ENCODE results near the gene ARPC1A.

DNA sequence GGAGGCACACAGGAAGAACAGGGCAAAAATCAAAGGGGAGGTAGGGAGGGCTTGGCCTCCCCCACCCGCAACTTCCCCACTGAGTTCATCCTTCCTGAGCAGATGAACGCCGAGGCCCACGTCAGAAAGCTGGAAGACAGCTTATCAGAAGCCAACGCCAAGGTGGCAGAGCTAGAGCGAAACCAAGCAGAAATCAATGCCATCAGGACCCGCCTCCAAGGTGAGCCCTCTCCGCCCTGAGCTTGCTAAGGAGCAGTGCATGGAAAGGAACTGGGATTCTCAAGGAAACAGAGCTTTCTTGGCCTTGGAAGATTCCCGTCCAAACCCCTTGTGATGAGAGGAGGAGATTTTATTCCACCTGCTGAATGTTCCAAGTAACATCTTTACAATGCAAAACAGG is 36.5 kb upstream of the ARPC1A start:
- TF ChIP-seq, protein P1, sequence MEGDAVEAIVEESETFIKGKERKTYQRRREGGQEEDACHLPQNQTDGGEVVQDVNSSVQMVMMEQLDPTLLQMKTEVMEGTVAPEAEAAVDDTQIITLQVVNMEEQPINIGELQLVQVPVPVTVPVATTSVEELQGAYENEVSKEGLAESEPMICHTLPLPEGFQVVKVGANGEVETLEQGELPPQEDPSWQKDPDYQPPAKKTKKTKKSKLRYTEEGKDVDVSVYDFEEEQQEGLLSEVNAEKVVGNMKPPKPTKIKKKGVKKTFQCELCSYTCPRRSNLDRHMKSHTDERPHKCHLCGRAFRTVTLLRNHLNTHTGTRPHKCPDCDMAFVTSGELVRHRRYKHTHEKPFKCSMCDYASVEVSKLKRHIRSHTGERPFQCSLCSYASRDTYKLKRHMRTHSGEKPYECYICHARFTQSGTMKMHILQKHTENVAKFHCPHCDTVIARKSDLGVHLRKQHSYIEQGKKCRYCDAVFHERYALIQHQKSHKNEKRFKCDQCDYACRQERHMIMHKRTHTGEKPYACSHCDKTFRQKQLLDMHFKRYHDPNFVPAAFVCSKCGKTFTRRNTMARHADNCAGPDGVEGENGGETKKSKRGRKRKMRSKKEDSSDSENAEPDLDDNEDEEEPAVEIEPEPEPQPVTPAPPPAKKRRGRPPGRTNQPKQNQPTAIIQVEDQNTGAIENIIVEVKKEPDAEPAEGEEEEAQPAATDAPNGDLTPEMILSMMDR (IDR thresholded peaks at IDR 0.05): no peak
- TF ChIP-seq POLR2A (IDR thresholded peaks at IDR 0.05) (no peak), EP300 (IDR thresholded peaks at IDR 0.05) (no peak)
